NT2/D1 (cell line): ENCODE data around the gene SNHG17.

Source experiments
- SUZ12 ChIP-seq: IDR thresholded peaks from 2 replicates; pipeline ENCODE4 v1.6.1; 2011; ENCODE audit not compliant: insufficient read length, insufficient read depth; ENCODE audit errors: extremely low read depth
- YY1 ChIP-seq: IDR thresholded peaks from 2 replicates; pipeline ENCODE4 v1.6.1; 2011; ENCODE audit not compliant: insufficient read length, insufficient read depth
- ZNF274 ChIP-seq: IDR thresholded peaks from 2 replicates; pipeline ENCODE4 v1.6.1; 2011; ENCODE audit warnings: mild to moderate bottlenecking, low read depth, low read length

- TF ChIP-seq YY1 (no peak), ZNF274 (no peak), SUZ12 (no peak)
Observed at GRCh38 chr20:38373898-38374297, 61.2 kb downstream of the SNHG17 start.
